HG03025 (cell line): ENCODE data around the gene PLCG2.
"Not testable (repeated sequence)": the region's sequence is repeated elsewhere in the genome, so short reads cannot be mapped to it uniquely, and the experiment has no call there.

Experiments used
- ATAC-seq: cut with Tn5 transposase; IDR thresholded peaks from one replicate; pipeline ENCODE4 v1.9.1; 2021; ENCODE audit warnings: mild to moderate bottlenecking, moderate library complexity; ENCODE audit not compliant: unreplicated experiment, low FRiP score

PLCG2 gene

GRCh38 chr16:81975637-81976036 is 196.5 kb downstream of the PLCG2 start:
- no peak for ATAC-seq

GRCh38 chr16:81977335-81977942 is 198.3 kb downstream of the PLCG2 start:
- ATAC-seq: not testable (repeated sequence)

- no peak for ATAC-seq
Observed at GRCh38 chr16:81987121-81987520, 208.0 kb downstream of the PLCG2 start.

- no peak for ATAC-seq
Observed at GRCh38 chr16:81987706-81988105, 208.6 kb downstream of the PLCG2 start.

GRCh38 chr16:81992859-81993258 is 213.8 kb downstream of the PLCG2 start:
- no peak for ATAC-seq

GRCh38 chr16:81994485-81994884 is 215.4 kb downstream of the PLCG2 start:
- ATAC-seq: no peak

- ATAC-seq: no peak
Observed at GRCh38 chr16:81995651-81996050, 216.6 kb downstream of the PLCG2 start.

- ATAC-seq: no peak
Observed at GRCh38 chr16:81996664-81997509, 217.8 kb downstream of the PLCG2 start.

- ATAC-seq: no peak
Observed at GRCh38 chr16:81997738-81998137, 218.6 kb downstream of the PLCG2 start.

GRCh38 chr16:82002831-82003230 is 223.7 kb downstream of the PLCG2 start:
- ATAC-seq: no peak

- no peak for ATAC-seq
Observed at GRCh38 chr16:82004601-82005000, 225.5 kb downstream of the PLCG2 start.

GRCh38 chr16:82005027-82005830 is 226.1 kb downstream of the PLCG2 start:
- ATAC-seq: no peak

- ATAC-seq: no peak
Observed at GRCh38 chr16:82006036-82006435, 226.9 kb downstream of the PLCG2 start.

- no peak for ATAC-seq
Observed at GRCh38 chr16:82007189-82007588, 228.1 kb downstream of the PLCG2 start.

- no peak for ATAC-seq
Observed at GRCh38 chr16:82008957-82009592, 230.0 kb downstream of the PLCG2 start.

- ATAC-seq: not testable (repeated sequence)
Observed at GRCh38 chr16:82009789-82010188, 230.7 kb downstream of the PLCG2 start.

- no peak for ATAC-seq
Observed at GRCh38 chr16:82010649-82011048, 231.6 kb downstream of the PLCG2 start.

- ATAC-seq: no peak
Observed at GRCh38 chr16:82011199-82011641, 232.1 kb downstream of the PLCG2 start, which contains the start of gene SDR42E1. SDR42E1 (minus strand) TSS chr16:82011470; CDS start chr16:82000858, 10,612 bp downstream.
